Effector CD8-positive, alpha-beta T cell (primary cell): ENCODE results near the gene RFFL.
"Not testable (repeated sequence)": the region's sequence is repeated elsewhere in the genome, so short reads cannot be mapped to it uniquely, and the experiment has no call there.

Experiments
- DNase-seq: peaks from one replicate; lab custom pipeline; 2025; lab: John Stamatoyannopoulos, UW

RFFL gene

DNA sequence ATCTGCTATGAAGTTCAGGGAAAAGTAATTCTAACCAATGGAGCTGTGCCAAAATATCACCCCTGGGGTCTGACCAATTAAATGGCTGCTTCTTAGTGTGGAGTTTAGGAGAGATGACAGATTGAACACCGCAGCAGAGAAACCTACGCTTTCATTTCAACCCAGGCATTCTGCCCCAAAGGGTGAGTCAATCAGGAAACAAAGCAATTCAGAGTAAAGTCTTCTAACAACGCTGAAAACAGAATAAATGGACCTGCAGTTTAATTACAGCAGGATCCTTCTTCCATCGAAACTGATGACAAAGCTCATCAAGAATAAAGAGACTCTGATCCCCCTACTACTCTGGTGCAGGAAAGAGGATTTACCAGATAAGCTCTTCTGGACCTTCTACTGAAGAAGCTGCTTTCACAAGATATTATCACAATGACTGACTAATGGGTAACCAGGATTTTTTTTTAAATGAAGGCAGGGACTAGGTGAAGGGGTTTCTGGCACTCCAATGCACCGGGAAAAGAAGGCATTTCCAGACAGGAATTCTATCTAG is 16.7 kb downstream of the RFFL start:
- DNase-seq, result peak; percentile 12

GRCh38 chr17:35046245-35046644 is 17.3 kb downstream of the RFFL start:
- DNase-seq, result no peak

GRCh38 chr17:35045458-35045979 is 18.0 kb downstream of the RFFL start:
- DNase-seq, result not testable (repeated sequence)

DNA sequence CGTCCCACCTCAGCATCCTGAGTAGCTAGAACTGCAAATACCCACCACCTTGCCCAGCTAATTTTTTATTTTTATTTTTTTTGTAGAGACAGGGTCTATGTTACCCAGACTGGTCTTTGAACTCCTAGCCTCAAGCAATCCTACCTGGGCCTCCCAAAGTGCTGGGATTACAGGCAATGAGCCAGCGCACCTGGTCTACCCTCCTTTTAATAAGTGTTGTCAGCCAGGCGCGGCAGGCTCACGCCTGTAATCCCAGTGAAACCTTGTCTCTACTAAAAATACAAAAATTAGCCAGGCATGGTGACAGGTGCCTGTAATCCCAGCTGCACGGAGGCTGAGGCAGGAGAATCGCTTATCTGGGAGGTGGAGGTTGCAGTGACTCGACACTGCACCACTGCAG is 19.3 kb downstream of the RFFL start:
- DNase-seq, result no peak

GRCh38 chr17:35041390-35041789 is 22.1 kb downstream of the RFFL start:
- DNase-seq, result no peak

- no peak for DNase-seq
Measured at GRCh38 chr17:35038453-35038852, 25.1 kb downstream of the RFFL start.

DNA sequence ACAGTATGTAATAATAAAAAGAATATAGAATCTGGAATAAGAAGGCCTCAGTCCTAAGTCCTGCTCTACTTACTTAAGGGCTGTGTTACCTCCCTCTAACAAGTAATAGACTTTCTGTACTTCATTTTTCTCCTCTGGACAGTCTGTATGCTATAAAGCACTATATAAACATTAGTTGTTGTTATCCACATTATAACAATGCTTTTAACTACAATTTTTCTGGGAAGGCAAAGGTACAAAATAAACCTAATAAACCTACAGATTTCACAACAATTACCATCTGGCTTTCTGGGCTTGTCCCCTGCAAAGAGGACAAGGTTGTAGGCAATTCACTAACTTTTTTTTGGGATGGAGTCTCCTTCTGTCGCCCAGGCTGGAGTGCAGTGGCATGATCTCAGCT is 32.7 kb downstream of the RFFL start:
- DNase-seq, result no peak

DNA sequence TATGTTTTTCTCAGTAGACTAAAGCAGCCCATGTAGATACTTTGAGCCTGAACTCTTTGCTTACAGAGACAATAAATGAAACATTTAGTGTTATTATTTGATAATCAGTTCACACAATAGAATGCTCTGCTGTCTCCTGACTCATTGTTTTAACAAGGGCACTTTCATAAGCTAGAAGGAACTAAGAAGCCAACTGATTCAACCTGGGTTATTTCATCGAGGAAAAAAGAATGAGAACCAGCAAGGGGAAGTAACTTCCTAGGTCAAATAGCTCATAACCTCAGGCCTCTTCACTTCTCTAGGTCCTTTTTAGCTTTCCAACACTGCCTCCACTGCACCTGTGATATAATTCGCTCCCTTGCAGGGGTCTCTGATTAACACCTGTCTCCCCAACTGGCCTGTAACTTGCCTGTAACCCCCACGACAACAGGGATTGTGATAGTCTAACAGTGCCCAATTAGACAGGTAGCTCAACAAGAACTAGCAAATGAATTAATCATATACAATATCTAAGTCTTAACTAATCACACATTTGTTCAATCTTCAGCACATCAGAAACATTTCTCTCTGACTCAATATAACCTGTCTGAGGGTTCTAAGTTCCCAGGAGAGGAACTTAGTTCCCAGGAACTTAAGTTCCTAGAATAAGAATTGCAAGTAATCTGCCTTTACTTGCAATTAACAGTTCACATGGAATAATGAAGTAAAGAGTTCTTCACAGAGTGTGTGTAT is 34.8 kb downstream of the RFFL start:
- no peak for DNase-seq

DNA sequence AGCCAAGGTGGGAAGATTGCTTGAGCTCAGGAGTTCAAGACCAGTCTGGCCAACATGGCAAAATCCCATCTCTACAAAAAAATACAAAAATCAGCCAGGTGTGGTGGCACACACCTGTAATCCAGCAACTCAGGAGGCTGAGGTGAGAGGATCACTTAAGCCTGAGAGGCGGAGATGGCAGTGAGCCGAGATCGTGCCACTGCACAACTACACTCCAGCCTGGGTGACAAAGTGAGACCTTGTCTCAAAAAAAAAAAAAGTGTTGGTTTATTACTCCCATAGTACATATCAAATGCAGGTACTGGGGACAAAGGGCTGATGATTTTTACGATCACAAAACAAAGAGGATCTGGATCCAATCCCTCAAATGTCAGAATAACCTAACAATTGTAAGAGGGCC is 35.4 kb downstream of the RFFL start:
- DNase-seq, result not testable (repeated sequence)

DNA sequence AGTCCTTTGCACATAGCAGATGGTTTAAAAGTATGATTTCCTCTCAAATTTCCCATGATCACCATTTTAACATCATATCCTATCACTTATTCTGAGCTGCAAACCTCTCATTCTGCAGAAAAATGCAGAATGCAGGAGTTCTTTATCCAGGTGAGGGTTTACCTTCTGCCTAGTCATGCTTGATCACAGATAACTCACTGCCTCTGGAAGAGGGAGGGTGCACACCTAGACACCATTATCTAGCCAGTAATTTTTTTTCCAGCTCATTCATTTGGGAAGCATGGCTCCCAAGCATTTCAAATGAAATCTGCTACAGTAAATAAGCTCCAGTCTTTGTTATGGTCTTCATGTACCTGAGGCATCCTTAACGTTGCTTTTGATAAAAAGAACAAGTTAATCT is 38.0 kb downstream of the RFFL start:
- no peak for DNase-seq

- DNase-seq, result no peak
Measured at GRCh38 chr17:35023538-35023937, 40.0 kb downstream of the RFFL start.

GRCh38 chr17:35022536-35023063 is 40.9 kb downstream of the RFFL start:
- DNase-seq, result peak; percentile 43

DNA sequence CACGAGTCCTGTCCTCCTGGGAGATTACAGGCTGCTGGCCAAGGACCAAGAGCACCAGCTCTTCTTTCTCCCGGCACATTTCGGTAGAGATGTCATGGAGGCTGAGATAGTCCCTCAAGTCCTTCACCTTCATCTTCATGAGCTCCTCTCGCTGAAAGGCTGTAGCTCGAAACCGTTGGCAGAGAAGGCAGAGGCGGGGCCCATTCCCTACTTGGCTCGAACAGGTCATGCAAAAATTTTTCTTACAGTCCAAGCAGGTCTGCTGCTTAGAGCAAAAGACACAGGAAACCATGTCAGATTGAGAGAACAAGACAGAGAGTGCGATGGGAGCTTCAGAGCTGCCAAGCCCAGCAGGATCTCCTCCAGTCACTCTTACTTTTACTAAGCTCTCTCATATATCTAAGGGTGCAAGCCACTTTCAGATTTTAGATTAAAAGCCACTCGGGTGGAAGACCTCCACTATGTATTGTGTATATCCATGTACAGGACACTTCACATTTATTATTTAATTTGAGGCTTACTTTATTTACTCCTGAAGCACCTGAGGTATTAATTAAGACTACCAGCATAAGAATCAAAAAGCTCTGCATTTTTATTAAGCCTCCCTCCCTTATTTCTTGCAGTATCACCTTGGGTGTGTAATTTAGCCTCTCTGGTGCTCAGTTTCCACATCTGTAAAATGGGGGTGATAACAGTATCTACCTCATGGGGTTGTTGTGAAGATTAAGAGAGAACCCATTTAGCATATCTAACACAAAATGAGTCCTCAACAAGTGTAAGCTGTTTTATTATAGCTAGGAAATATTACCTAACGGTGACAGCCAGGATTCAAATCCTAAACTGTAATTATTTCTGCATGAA is 41.8 kb downstream of the RFFL start:
- DNase-seq, result no peak

- DNase-seq, result no peak
Measured at GRCh38 chr17:35019386-35020179, 43.9 kb downstream of the RFFL start.

DNA sequence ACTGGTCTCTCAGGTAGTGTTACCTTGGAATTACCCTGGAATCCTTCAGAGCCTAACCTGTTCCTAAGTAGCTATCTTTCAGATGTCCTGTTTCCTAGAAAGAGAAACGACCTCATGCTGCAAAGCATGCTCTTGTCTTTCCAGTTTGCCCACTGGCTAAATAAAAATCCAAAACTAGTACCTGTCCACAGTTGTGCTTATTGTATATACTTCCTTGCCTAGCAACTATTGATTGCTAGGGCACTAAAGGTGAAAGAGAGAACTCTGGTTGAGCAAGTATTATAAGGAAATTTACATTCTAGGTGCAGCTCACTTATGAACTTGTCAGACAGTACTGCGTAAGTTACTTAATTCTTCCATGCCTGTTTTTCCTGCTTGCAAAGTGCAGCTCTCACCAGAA is 44.7 kb downstream of the RFFL start:
- no peak for DNase-seq

GRCh38 chr17:35017021-35017420 is 46.5 kb downstream of the RFFL start:
- DNase-seq, result no peak

GRCh38 chr17:35016369-35016768 is 47.1 kb downstream of the RFFL start:
- no peak for DNase-seq

GRCh38 chr17:35011671-35012216 is 51.8 kb downstream of the RFFL start:
- DNase-seq, result no peak

DNA sequence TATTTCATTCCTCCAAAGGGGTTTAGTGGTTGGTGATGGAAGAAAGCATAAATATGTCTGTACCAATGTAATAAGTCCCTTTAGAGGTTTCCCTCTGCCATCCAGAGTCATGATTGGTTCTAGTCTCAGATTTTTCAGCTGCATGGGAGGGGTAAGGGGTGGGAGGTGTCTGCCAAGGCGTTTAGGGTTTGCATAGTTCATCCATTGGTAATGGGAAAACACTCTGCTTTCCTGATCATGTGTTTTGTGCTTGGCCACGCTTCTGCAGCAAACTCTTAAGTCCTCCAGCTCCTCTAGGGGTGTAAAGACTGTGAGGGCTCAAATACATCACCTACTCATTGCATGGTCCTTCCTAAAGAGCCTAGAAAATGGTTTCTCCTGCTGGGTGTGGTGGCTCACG is 53.4 kb downstream of the RFFL start:
- no peak for DNase-seq

- no peak for DNase-seq
Measured at GRCh38 chr17:35006961-35007360, 56.5 kb downstream of the RFFL start.

GRCh38 chr17:35006345-35006744 is 57.2 kb downstream of the RFFL start:
- no peak for DNase-seq
